NK-92 treated with Interleukin-12 subunit alpha and Interleukin-12 subunit beta, amount 100 ng/mL, for 24 hours (cell line): Measurements from ENCODE around the gene VAV2.
"Not testable (repeated sequence)": the region's sequence is repeated elsewhere in the genome, so short reads cannot be mapped to it uniquely, and the experiment has no call there.

Experiments
- DNase-seq: peaks from one replicate; lab custom pipeline; 2025; lab: John Stamatoyannopoulos, UW

VAV2 gene

DNA sequence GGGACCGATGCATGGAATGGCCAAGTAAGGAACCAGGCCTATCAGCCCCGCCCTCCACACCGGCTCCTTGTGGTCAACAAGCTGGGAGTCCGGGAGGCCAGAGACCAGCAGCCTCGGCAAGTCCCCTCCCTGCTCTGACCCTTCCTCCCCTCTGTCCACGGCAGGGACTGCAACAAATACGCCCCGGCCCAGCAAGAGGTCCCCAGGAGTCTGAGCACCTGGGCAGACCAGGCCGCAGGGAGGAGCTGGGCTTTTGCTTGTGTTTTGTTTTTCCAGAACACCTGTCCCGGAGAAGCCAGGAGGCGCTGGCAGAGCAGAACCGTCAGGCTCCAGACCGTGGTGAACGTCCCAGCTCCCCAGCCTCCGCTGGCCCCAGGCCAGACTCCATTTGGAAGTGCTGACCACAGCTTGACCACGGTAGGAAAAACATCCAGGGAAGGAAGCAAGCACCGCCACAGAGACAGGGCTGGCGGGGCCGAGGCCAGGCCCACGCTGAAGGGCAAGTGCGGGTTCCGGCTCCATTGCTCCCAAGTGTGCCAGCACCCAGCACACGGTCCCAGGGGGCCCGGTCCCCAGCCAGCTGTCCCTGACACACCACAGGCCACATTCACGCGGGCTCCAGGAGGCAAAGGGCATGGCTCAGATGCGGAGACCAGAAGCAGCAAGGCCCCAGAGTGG is 56.7 kb downstream of the VAV2 start:
- no peak for DNase-seq

DNA sequence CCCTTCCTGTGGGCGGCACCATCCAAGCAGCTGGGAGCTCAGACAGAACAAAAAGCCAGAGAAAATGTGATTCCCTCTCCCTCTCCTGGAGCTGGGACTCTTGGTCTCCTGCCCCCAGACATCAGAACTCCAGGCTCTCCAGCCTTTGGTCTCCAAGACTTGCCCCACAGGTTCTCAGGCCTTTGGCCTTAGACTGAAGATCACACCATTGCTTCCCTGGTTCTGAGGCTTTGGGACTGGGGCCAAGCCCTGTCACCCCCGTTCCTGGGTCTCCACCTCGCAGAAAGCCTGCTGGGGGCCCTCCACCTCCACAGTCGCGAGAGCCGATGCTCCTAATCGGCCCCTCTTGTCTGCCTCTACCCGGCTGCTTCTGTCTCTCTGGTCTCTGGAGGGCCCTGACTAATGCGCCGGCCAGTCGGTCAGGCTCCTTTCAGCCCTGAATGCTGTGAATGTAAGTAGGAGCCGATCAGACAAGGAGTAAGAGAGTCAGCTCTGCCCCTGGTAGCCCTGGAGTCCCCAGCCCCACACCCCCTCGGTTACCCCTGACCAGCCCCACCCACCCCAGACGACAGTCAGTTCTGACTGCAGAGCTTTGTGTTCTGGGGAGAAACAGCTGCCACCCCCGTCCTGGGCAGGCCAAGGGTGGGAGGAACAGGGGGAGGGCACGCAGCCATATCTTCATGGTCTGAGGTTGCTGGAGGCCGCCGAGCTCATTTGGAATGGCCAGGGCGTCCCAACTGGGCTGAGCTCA is 57.5 kb downstream of the VAV2 start:
- DNase-seq = no peak

DNA sequence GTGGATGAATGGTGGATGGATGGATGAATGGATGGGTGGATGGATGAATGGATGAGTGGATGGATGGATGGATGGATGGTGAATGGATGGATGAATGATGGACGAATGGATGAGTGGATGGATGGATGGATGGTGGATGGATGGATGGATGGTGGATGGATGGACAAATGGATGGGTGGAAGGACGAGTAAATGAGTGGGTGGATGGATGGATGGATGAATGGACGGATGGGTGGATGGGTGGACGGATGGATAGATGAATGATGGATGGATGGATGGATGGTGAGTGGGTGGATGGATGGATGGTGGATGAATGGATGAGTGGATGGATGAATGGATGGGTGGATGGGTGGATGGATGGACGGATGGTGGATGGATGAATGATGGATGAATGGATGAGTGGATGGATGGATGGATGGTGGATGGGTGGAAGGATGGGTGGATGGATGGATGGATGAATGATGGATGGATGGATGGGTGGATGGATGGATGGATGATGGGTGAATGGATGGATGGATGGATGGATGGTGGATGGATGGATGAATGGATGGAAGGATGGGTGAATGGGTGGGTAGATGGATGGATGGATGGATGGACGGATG is 58.6 kb downstream of the VAV2 start:
- no peak for DNase-seq

DNA sequence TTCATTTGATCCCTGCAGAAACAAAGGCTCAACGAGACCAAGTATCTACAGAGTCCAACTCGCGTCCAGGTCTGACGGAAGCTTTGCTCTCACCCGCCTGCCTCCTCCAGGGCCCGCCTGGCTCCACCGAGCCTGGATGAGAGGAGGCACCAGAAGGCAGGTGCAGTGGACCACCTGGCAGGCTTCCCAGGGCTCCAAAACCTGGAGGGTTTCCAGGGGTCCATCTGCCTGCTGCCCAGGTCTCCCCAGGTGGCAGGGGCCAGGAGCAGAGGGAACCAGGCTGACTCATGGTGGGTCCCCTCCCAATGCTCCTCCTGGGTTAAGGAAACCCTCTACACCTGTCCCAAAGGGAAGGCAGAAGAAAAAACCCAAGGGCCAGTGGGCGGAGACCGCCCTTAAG is 59.5 kb downstream of the VAV2 start:
- no peak for DNase-seq

DNA sequence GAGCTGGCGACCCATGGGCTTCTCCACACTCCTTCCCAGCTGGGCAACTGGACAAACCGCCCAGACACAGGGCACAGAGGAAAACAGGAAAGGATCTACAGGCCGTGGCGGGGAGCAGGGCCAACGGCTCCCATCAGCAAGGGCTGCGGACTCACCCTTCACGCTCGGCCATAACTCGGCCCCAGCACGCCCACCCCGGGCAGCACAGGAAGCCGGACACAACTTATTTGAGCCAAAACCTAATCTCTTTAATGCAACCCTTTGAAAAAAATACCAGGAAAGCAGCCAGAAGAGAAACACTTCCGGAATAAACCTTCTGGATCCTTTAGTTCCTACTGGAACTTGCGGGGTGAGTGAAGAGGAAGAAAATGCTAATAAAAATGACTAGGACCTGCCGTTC is 59.9 kb downstream of the VAV2 start:
- no peak for DNase-seq

DNA sequence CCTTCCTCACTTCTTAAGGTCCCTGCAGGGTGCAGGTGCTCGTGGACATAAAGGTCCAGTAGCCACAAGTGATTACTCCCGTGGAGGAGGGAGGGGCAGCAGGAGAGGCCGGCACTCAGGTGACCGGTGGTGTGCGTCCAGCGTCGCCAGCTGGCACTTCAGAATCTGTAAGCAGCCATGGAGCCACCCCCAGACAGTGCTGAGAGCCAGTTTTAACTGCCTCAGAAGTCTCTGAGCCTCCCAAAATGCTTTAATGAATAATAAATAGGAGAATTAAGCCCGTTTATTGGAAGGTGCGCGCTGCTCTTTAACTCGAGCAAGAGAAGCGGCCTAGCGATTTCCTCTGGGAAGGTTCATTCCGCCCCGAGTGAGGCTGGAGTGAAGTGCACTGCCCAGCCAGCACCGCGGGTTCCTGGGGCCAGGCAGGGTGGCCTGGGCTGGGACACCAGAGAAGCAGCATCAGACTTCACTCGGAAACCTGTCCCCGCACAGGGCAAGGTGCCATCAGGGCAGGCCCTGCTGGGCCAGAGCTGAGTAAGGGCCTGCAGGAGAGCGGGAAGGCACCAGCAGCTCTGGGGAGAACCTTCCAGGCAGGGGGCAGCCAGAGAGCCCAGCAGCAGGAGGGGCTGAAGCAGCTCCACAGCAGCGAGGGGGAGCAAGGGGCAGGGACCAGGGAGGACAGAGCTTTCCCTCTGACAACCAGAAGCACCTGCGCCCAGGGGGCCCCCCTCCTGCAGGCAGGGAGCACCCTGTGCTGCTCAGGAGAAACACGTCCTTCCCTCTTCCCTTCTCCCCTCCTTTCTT is 61.2 kb downstream of the VAV2 start:
- DNase-seq = no peak

DNA sequence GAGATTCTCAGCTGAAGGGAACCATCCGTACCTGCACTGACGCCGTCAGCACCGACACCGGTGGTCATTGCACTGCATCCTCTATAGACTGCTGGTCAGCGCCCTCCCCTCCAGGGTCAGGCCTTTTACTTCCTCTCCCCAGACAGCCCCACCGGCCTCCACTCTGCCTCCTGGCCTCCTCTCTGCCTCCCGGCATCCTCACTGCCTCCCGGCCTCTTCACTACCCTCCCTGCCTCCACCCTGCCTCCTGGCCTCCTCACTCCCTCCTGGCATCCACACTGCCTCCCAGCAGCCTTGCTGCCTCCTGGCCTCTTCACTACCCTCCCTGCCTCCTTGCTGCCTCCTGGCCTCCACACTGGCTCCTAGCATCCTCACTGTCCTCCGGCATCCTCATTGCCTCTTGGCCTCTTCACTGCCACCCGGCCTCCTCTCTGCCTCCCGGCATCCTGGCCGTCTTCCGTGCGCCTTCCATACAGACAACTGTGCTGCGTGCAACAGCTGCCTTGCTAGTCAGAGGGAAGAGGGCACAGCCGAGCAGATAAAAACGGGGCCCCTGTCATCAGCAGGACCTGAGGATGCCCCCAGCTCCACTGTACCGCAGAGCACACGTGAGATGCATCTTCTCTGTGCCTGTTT is 62.0 kb downstream of the VAV2 start:
- no peak for DNase-seq

DNA sequence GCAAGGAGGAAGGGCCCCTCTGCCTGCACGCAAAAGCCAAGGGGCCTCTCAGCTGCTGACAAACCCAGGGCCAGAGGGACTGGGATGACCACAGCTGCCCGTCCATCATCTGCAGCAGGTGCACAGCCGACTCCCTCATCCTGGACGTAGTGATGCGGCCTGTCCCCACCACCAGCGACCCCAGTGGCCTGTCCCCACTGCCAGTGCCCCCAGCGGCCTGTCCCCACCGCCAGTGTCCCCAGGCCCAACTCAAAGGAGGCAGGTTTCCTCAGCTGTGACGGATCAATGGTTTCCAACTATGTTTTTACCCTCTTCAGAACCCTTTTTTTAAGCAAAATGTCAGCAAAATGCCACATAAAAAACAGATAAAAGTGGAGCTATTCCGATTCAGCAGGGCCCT is 62.5 kb downstream of the VAV2 start:
- DNase-seq = no peak

DNA sequence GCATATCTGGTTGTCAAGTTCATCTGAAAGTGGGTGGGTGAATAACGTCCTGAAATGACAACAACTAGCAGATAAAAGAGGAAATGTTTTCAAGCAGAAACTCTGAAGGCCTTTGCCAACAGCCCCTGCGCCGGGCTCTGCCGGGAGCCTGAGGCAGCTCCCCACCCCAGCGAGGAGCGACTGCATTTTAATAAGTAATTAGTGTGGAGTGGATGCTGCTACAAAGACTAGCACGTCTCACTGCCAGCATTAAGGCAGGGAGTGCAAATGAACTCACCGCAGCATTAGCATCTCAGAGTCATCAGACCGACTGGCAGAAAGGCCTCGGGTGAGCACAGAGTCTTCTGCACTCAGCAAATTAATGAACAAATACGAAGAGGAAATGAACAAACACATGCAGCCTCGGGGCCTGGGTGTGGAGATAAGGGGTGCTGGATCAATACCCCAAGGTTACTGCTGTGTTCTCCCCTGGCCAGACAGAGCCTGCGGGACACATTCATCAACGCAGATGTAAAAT is 63.8 kb downstream of the VAV2 start:
- no peak for DNase-seq

DNA sequence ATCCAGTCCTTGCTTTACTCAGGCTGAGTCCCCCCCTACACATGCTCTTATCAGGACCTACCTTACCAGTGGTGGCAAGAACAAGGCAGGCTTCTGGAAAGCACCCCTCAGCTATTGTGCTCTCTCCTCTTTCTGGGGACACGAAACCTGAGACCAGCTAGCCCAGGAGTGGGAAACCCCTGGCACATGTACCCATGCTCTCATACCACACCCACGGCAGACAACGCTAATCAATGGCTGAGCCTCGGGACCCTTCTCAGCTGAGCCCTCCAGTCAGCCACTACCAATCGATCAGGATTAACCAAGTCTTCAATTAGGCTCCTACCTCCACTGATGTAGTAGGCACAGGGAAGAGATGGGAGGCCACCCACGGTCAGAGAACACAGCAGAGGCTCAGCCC is 65.1 kb downstream of the VAV2 start:
- DNase-seq = no peak

DNA sequence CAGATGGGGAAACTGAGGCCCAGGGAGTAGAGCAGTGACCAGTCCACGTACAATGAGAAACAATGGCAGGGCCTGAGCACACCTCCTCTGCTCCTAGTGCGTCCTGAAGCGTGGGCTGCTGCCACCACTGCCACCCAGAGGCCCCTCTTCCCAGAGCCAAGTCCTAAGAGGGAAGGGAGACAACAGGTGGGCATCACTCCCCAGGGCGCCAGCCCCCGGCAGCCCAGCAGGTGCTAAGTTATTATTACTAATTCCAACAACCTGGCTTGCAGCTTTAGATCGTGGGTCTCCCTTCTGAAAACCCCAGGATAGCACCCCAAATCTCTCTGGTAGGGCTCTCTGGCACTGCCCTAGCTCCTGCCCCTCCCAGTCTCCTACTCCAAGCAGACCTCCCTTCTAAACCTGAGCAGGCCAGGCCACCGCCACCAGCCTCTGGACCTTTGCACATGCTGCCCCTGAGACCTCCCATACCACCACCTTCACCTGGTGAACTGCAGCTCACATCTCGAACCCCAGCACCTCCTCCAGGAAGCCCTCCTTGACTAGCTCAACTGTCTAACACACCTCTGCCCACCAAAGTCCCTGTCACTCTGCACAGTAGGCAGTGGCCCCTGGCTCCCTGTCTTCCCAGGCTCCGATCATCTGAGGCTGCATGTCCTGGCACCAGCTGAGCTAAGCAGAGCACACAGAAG is 65.8 kb downstream of the VAV2 start:
- no peak for DNase-seq

DNA sequence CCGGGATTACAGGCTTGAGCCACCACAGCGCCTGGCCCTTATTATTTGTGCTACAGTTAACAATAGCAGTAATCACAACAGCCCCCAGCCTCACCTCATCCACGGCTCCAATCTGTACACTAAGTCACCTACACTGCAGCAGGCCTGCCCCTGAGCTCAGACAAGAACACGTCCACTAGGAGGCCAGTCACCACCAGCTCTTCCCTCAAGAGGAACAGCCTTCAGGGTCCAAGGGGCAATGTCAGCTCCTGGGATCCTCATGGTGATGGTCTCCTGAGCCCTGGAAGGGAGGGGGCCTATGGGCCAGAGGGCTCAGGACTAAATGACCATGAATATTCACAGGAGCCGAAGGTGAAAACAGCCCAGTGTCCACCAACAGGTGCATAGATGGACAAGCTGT is 67.7 kb downstream of the VAV2 start:
- DNase-seq = no peak

DNA sequence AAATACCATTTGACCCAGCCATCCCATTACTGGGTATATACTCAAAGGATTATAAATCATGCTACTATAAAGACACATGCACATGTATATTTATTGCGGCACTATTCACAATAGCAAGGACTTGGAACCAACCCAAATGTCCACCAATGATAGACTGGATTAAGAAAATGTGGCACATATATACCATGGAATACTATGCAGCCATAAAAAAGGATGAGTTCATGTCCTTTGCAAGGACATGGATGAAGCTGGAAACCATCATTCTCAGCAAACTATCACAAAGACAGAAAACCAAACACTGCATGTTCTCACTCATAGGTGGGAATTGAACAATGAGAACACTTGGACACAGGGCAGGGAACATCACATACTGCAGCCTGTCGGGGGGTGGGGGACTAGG is 68.5 kb downstream of the VAV2 start:
- DNase-seq = not testable (repeated sequence)

DNA sequence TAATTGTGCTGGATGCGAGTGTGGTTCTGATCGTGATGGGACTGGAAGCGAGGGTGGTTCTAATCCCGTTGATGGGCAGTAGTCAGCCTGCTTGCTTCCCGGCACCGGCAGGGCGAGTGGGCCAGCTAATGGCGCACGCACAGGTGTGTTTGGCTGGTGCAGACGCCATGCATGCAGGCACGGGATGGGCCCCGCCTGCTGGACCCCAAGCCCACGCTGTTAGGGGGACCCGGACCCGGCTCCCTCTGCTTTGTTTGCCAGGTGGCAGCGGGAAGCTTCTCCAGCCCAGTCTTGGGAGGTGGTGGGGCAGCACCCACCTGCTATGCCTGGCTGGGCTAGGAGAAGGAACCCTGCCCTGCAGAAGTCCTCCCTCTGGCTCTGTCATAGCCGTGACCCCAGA is 70.3 kb downstream of the VAV2 start:
- no peak for DNase-seq

DNA sequence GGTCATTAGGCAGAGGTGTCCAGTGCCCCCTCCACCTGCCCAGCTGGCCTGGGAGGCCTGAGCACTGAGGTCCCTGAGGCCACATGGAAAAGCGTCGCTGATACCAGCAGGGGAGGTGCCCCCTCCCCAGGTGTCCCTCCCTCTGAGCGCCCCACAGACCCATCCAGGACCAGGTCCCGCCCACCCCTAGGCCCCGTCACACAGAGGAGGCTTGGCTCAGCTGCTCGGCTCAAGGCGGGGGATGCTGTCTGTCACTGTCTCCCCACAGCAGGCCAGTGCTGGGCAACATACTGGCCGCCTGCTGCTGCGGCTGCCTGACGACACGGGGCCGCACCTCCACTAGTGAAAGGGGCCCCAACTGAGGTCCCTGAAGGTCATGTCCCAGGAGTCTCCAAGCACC is 71.7 kb downstream of the VAV2 start:
- DNase-seq = no peak

DNA sequence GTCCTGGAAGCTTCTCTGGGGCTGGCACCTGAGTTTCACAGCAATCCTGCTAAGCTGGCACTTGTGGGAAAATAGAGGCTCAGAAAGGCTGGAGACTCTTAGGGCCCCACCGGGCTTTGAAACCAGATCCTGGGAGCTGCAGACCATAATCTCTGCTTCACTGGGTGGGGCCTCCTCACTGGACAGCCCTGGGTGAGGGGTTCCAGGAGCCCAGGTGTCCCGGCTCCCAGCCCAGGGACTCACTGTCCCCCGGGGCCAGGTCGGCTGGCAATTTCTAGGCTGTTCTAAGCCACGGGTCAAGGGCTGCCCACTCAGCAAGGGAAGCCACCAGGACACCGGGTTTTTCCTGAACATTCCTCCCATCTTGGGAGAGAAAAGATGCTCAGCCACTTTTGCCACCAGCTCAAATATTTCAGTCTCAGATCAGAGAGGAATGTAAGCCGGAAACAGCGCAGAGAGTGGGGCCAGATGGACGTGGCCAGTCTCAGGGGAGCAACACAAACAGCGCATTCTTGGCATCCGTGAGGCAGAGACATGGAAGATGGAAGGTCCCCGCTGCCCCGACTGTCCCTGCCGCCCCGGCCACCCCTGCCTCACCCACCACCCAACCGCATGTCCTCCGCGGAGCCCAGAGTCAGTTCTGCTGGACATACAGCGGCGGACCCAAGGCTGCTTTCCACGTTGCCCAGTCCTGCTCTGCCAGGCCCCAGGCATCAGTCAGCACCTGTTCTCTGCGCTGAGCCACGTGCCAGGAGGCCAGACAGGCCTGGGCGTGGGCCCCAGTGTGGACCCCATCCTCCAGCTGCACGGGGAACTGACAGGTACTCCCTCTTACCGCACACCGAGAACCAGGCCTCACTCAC is 72.6 kb downstream of the VAV2 start:
- no peak for DNase-seq

DNA sequence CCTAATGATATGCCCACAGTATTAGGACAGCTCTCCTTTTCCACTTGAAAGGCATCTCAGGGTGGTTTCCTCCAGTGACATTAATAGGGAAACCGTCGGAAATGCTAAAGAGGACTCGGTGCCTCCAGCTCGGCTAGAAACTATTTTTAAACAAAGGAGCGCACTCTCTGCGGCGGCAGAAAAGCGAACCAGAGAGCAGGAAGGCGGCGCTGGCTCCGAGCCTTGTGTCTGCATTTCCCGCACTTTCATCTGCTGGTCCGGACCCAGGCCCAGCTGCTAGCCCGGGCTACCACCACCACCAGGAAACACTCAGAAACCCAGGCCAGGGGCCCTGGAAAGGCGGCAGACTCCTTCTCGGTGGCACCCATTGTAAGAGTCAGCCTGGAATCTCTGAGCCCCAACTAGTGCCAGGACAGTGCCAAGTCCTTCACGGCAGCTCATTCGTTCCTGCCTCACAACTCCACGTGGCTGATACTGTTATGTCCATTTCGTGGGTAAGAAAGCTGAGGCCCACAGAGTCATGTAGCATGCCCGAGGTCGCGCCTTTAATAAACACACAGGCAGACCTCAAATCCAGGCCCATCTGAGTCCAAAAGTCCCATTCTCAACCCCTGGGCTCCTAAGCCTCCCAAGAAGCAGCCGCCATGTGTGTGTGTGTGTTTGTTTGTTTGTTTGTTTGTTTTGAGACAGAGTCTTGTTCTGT is 73.9 kb downstream of the VAV2 start:
- DNase-seq = no peak

DNA sequence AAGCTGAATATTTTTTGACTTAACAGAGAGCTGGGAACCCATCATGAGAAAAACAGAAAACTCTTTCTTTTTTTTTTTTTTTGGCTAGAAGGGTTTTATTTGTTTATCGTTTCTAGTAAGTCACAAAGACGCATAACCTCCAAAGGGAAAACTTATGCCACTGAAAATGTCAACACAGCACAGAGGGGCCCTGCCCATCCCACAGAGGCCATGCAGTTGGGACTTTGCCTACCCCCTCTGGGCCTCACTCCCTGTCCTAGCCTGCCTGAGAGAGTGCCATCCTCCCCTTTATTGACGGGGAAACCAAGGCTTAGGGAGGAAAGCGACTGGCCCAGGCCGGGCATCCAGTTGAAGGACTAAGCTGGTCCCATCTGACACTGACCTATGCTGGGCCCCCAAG is 74.7 kb downstream of the VAV2 start:
- no peak for DNase-seq

DNA sequence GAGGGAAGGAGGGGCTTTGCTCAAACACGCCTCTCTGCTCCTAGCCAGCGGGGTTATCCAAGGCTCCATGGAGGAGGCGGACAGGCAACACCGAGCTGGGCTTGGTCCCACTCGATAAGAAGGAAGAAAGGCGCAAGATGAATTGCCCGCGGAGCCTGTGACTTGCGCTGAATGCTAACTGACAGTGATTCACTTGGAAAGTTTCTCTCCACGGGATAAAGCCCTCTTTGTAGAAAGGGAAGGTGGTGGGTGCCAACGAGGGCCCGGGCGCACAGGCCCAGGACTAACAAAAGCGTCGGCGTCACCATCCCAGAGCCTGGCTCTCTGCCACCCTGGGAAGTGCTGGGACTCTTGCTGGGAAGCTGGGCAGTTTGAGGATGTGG is 76.0 kb downstream of the VAV2 start:
- no peak for DNase-seq
